SK-N-MC (cell line): Measurements from ENCODE around the gene ALDH1A2.

Experiments used
- EZH2 ChIP-seq: fragments of 200-600 bp; sonication (generic); IDR thresholded peaks from one replicate; pipeline ENCODE4 v1.6.1; 2017; ENCODE audit warnings: antibody characterized with exemption
- POLR2AphosphoS5 ChIP-seq: IDR thresholded peaks from 2 replicates; pipeline ENCODE4 v1.6.1; 2012; ENCODE audit warnings: mild to moderate bottlenecking, low read depth, low read length, borderline replicate concordance

- TF ChIP-seq POLR2AphosphoS5 (no peak), EZH2 (no peak)
Observed at GRCh38 chr15:58039079-58040035, 26.2 kb downstream of the ALDH1A2 start.
